GM23338 (cell line): ENCODE measurements around the gene SEC23IP.

Experiments used
- CREB1 ChIP-seq: fragments of 250-450 bp; sonication (Bioruptor Pico); IDR thresholded peaks from 2 replicates; pipeline ENCODE4 v1.5.0; 2020; ENCODE audit warnings: low read depth, mild to moderate bottlenecking, moderate library complexity
- CTCF ChIP-seq, 2 experiments: fragments of 200-600 bp in 1 of 2; sonication (generic) in 1 of 2; conservative IDR thresholded peaks; 2 replicates each; pipeline versions ENCODE4 v1.5.1 to v1.6.1; 2016 to 2017; ENCODE audit warnings: antibody characterized with exemption in 2 of 2, low read depth in 2 of 2, mild to moderate bottlenecking in 2 of 2, moderate library complexity in 1 of 2
- ETS1 ChIP-seq: IDR thresholded peaks from 2 replicates; pipeline ENCODE4 v1.6.1; 2016; ENCODE audit warnings: antibody characterized with exemption
- EZH2 ChIP-seq: fragments of 200-600 bp; sonication (generic); IDR thresholded peaks from one replicate; pipeline ENCODE4 v1.8.0; 2017; ENCODE audit warnings: antibody characterized with exemption, mild to moderate bottlenecking, low read depth; ENCODE audit not compliant: unreplicated experiment
- EZH2phosphoT487 ChIP-seq: fragments of 200-600 bp; sonication (generic); IDR thresholded peaks from one replicate; pipeline ENCODE4 v1.8.1; 2018; ENCODE audit warnings: antibody characterized with exemption; ENCODE audit not compliant: unreplicated experiment
- JUNB ChIP-seq: IDR thresholded peaks from one replicate; pipeline ENCODE4 v1.6.1; 2016; ENCODE audit warnings: antibody characterized with exemption; ENCODE audit not compliant: unreplicated experiment
- POLR2AphosphoS5 ChIP-seq: IDR thresholded peaks from 2 replicates; pipeline ENCODE4 v1.6.1; 2016; ENCODE audit warnings: antibody characterized with exemption, low read depth
- REST ChIP-seq: IDR thresholded peaks from one replicate; pipeline ENCODE4 v1.6.1; 2018; ENCODE audit warnings: antibody characterized with exemption; ENCODE audit not compliant: unreplicated experiment
- ZNF331 ChIP-seq: fragments of 250-450 bp; sonication (Bioruptor Pico); IDR thresholded peaks from 2 replicates; pipeline ENCODE4 v1.5.0; 2020; ENCODE audit warnings: low read depth, mild to moderate bottlenecking, moderate library complexity

- no peak for TF ChIP-seq CTCF (conservative IDR thresholded peaks at IDR 0.05; ENCODE audit: low read depth in 2 of 2)
- TF ChIP-seq JUNB: no peak
- no peak for TF ChIP-seq EZH2
- no peak for TF ChIP-seq POLR2AphosphoS5
- TF ChIP-seq CREB1 (CRISPR knock-in tag): no peak
- no peak for TF ChIP-seq REST
- TF ChIP-seq ETS1: no peak
- no peak for TF ChIP-seq EZH2phosphoT487
- TF ChIP-seq ZNF331 (CRISPR knock-in tag): no peak
Measured at GRCh38 chr10:119976421-119976820, 83.9 kb downstream of the SEC23IP start.
